Activated B cell treated with CpG ODN at 0.5 μM for 24 hours (primary cell): Measurements from ENCODE around the gene GDPD2. TPM values are rescaled to one million over a fixed set of nuclear protein-coding genes. Genes with fewer than 3 reads are reported as not detected.
"Not testable (repeated sequence)": the region's sequence is repeated elsewhere in the genome, so short reads cannot be mapped to it uniquely, and the experiment has no call there.

ENCODE experiments used
- ATAC-seq: fragments of 200-7000 bp; cut with Tn5 transposase; one replicate; pipeline ENCODE4 v1.10.0; 2021; ENCODE audit warnings: low read depth, mild to moderate bottlenecking, moderate library complexity
- CTCF ChIA-PET: fragments of 350-600 bp; sonication (Branson Sonifier 250); formaldehyde crosslinking; loops from one replicate; lab custom pipeline; 2021; ENCODE audit warnings: antibody characterized with exemption; lab: Charles Lee
- POLR2A ChIA-PET: fragments of 350-600 bp; sonication (Branson Sonifier 250); formaldehyde crosslinking; loops from one replicate; lab custom pipeline; 2021; ENCODE audit warnings: antibody characterized with exemption; lab: Charles Lee
- DNase-seq: peaks from one replicate; pipeline ENCODE4 v3.0.0; 2022
- H3K27ac Mint-ChIP-seq: one replicate; pipeline ENCODE4 v1.8.0; 2020; ENCODE audit warnings: mixed read lengths
- H3K27me3 Mint-ChIP-seq: one replicate; pipeline ENCODE4 v1.8.0; 2021; ENCODE audit warnings: mixed read lengths
- H3K36me3 Mint-ChIP-seq: one replicate; pipeline ENCODE4 v1.8.0; 2021; ENCODE audit warnings: low read depth, mixed read lengths
- H3K4me1 Mint-ChIP-seq: one replicate; pipeline ENCODE4 v1.8.0; 2021; ENCODE audit warnings: mixed read lengths
- H3K4me3 Mint-ChIP-seq: one replicate; pipeline ENCODE4 v1.8.0; 2020; ENCODE audit warnings: mild to moderate bottlenecking, mixed read lengths
- H3K9me3 Mint-ChIP-seq: one replicate; pipeline ENCODE4 v1.8.0; 2020; ENCODE audit warnings: mixed read lengths
- CTCF ChIP-seq: fragments of 200-600 bp; IDR thresholded peaks from one replicate; pipeline ENCODE4 v1.8.0; 2022; ENCODE audit warnings: antibody characterized with exemption, mild to moderate bottlenecking
- intact Hi-C: fragments of 100-400 bp; cut with micrococcal nuclease; formaldehyde crosslinking; loops from one replicate; pipeline ENCODE4 v1.15.1; 2024
- total RNA-seq: library from RNA; stranded (reverse); gene quantifications from 2 replicates; pipeline ENCODE4 v1.2.3, GENCODE V29; 2022

The GDPD2 gene
- total RNA-seq, result not detected in 2 replicates

DNA sequence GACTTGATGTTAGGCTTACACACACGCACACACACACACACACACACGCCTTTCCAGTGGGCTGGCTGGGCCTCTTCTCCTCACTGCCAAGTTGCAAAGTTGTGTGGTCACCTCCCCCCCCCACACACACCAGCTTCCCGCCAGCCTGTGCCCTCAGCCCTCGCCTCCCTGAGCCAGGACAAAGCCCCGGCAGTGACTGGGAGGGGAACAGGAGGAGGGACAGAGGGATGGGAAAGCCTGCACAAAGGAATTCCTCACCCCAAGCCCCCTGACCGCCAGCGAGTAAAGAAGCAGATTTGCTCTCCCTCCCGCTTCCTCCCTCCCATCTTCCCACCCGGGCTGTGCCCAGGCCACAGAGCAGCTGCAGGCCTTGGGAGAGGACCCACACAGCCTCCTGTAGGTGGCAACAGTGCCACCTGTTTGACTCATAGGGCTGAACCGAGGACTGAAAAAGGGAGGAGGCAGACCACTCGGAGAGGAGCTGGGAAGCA lies at the start of gene GDPD2:
GDPD2 (plus strand) TSS at position 464 of the 491 bp plus-strand sequence. CDS start 1,671 bp downstream, outside the sequence.
- no peaks in the 10 kb centered on the region for H3K36me3 Mint-ChIP-seq
- no peak within 1 kb of the TSS for H3K27ac Mint-ChIP-seq
- no peak for DNase-seq
- no peak within 1 kb of the TSS for H3K4me3 Mint-ChIP-seq
- no peaks in the 10 kb centered on the region for H3K27me3 Mint-ChIP-seq
- no peaks in the 10 kb centered on the region for H3K9me3 Mint-ChIP-seq
- POLR2A ChIA-PET, result no interaction called here
- intact Hi-C loops, result no loop called here
- H3K4me1 Mint-ChIP-seq, result no peaks in the 10 kb centered on the region
- peak; percentile 57 for ATAC-seq
- CTCF ChIA-PET, result no interaction called here
- no peak for TF ChIP-seq CTCF

DNA sequence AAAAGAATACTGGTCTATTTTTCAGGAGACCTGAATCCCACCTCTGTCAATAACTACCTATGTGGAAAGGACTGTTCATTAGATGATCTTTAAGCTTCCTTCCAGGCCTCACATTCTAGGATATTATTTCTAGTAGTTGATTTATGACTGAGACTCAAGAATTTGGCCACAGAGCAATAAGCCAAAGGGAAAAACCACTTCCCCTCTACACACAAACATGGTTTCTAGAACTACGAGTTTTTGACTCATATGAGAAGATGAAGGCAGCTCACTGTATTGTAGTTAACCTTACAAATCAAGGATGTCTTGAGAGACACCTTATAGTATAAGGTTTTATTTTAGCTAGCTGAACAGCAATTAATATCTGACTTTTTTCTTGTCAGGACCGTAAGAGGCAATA lies 36.9 kb upstream of the GDPD2 start:
- TF ChIP-seq CTCF, result no peak
- DNase-seq, result no peak
- ChIA-PET POLR2A (no interaction called here), CTCF (no interaction called here)
- H3K4me3 Mint-ChIP-seq, result no peak overlapping the region
- intact Hi-C loops, result loop anchor here (10.0 kb wide), 1 partner anchor 51 kb away; no protein-coding TSS in a partner anchor
- no peaks in the 10 kb centered on the region for H3K9me3 Mint-ChIP-seq
- no peaks in the 10 kb centered on the region for H3K36me3 Mint-ChIP-seq
- H3K27me3 Mint-ChIP-seq, result no peaks in the 10 kb centered on the region
- no peaks in the 10 kb centered on the region for H3K4me1 Mint-ChIP-seq
- ATAC-seq, result no peak
- H3K27ac Mint-ChIP-seq, result no peak overlapping the region

DNA sequence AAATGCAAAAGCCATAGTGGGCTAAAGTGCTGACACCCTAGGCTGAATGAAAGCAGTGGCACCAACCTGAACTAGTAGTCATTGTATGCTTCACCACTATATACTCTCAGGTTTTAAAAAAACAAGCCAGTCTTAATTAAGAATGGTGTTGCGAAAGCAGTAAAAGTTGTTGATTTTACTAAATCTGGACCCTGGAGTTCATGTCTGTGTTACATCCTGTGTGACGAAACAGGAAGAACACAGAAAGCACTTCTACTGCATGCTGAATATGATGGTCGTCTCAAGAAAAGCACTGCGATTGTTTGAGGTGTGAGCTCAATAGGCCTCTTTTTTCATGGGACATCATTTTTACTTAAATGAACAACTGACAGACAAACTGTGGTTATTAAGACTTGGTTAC lies 24.2 kb upstream of the GDPD2 start:
- peaks cover 3% of the 10 kb centered on the region for H3K4me1 Mint-ChIP-seq
- H3K27me3 Mint-ChIP-seq, result no peaks in the 10 kb centered on the region
- ChIA-PET CTCF (no interaction called here), POLR2A (no interaction called here)
- H3K9me3 Mint-ChIP-seq, result no peaks in the 10 kb centered on the region
- H3K27ac Mint-ChIP-seq, result no peak overlapping the region
- TF ChIP-seq CTCF, result no peak
- H3K4me3 Mint-ChIP-seq, result no peak overlapping the region
- no peaks in the 10 kb centered on the region for H3K36me3 Mint-ChIP-seq
- ATAC-seq (no peak), DNase-seq (no peak)
- intact Hi-C loops, result no loop called here

- POLR2A ChIA-PET, H3K27me3 Mint-ChIP-seq, ATAC-seq, H3K27ac Mint-ChIP-seq, intact Hi-C loops, H3K9me3 Mint-ChIP-seq, DNase-seq, H3K4me3 Mint-ChIP-seq, CTCF ChIA-PET, H3K4me1 Mint-ChIP-seq, H3K36me3 Mint-ChIP-seq: not testable (repeated sequence)
Observed at GRCh38 chrX:70400181-70400580, 22.9 kb upstream of the GDPD2 start.

DNA sequence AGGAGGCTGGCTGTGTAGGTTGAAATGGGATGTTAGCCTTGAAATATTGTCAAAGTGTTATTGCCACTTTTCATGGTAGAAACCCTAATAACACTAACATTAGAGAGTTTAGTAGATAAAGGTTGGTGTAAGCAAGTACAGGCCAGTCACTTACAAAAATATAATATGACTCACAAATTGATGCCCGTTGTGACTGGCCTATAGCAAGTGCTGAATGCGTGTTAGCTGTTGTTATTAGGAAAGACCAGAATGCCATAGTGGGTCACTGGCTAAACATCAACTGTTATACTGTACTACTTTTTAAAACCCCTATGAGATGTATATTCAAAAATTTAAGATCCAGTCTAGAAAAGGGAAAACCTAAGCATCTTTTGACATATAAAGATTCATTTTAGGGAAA lies 20.4 kb upstream of the GDPD2 start:
- intact Hi-C loops, result no loop called here
- H3K4me1 Mint-ChIP-seq, result peaks cover 3% of the 10 kb centered on the region
- ChIA-PET POLR2A (no interaction called here), CTCF (no interaction called here)
- no peak overlapping the region for H3K4me3 Mint-ChIP-seq
- no peak for DNase-seq
- TF ChIP-seq CTCF, result no peak
- no peaks in the 10 kb centered on the region for H3K36me3 Mint-ChIP-seq
- ATAC-seq, result no peak
- no peak overlapping the region for H3K27ac Mint-ChIP-seq
- no peaks in the 10 kb centered on the region for H3K9me3 Mint-ChIP-seq
- H3K27me3 Mint-ChIP-seq, result no peaks in the 10 kb centered on the region

GRCh38 chrX:70405003-70405402 lies 18.1 kb upstream of the GDPD2 start:
- no peak overlapping the region for H3K4me3 Mint-ChIP-seq
- no peak for ATAC-seq
- H3K9me3 Mint-ChIP-seq, result no peaks in the 10 kb centered on the region
- intact Hi-C loops, result no loop called here
- DNase-seq, result no peak
- H3K27me3 Mint-ChIP-seq, result no peaks in the 10 kb centered on the region
- no peak overlapping the region for H3K27ac Mint-ChIP-seq
- H3K4me1 Mint-ChIP-seq, result no peaks in the 10 kb centered on the region
- H3K36me3 Mint-ChIP-seq, result no peaks in the 10 kb centered on the region
- ChIA-PET POLR2A (no interaction called here), CTCF (no interaction called here)
- TF ChIP-seq CTCF, result no peak
